Embryonic facial prominence (tissue), 1 donor: ENCODE measurements around the gene GRIK4.
"Not testable (repeated sequence)": the region's sequence is repeated elsewhere in the genome, so short reads cannot be mapped to it uniquely, and the experiment has no call there.

Experiments used
- DNase-seq: peaks from one replicate; pipeline ENCODE4 v3.0.0-alpha.2; 2016; ENCODE audit errors: extremely low spot score

Gene GRIK4

GRCh38 chr11:120608061-120608460, 96.5 kb downstream of the GRIK4 start:
- no peak for DNase-seq

DNA sequence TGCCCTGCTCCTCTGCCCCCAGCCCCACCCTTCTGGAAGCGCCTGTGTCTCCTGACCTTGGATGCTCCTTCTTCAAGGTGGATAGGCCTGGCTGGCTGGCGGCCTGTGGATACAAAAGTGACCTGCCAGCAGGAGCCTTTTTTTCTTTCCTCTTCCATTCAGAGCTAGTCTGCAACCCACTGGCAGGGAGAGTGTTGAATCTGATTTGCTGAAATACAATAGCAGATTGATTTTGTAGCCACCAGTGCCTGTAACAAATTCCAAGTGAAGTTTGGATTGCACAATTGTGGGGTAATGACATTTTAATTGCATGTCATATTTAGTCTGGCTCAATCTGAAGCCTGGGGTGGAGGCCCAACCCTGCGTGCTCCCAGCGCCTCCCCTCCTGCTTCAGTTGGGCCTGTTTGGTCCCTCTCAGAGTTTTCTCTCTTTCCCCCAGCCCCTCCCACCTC, 97.2 kb downstream of the GRIK4 start:
- no peak for DNase-seq

GRCh38 chr11:120610111-120610510, 98.6 kb downstream of the GRIK4 start:
- DNase-seq: no peak

GRCh38 chr11:120611581-120611980, 100.0 kb downstream of the GRIK4 start:
- DNase-seq: no peak

- no peak for DNase-seq
These were observed 101.1 kb downstream of the GRIK4 start for GRCh38 chr11:120612513-120613263.

GRCh38 chr11:120613264-120614226, 102.0 kb downstream of the GRIK4 start:
- no peak for DNase-seq

DNA sequence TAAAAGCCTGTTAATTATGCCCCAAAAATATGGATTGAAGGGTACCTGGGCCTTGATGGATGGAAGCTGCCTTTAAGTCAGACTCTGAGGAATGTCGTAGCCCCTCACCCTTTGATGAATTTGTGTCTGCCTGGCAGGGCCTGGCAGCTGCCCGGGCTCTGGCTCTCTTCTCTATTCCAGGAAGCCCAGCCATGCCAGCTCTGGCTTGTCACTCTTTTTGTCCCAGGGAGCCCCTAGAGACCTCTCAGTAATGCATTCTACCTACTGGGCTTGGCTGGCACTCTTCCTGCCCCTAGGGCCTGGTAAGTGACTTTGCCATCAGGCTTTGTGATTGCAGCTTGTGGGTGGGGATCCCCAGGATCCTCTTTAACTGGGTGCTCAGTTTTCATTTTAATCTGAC, 103.8 kb downstream of the GRIK4 start:
- DNase-seq: no peak

- DNase-seq: no peak
These were observed 106.9 kb downstream of the GRIK4 start for GRCh38 chr11:120618399-120618798.

DNA sequence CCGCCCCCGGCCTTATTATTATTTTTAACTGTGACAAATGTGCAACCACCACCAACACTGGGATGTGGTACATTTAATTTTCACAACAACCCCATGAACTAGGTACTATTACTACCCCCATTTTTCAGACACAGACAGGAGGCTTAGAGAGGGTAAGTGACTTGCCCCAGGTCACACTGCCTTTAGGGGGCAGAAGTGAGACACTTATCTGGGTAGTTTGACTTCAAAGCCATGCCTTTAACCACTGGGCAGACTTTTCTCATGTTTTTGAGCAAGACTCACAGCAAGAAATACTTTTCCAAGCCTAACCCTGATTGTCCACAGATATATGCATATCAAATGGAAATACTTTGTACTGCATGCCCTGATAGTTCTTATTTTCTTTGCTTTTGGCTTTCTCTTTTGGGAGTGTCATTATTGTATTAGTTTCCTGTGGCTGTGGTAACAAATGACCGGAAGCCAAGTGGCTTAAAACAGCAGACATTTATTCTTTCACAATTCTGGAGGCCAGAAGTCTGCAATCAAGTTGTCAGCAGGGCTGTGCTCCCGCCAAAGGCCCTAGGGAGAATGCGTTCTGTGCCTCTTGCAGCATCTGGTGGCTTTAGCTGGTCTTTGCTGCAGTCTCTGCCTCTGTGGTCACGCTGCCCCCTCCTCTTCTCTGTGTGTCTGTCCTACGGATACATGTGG, 110.8 kb downstream of the GRIK4 start:
- DNase-seq: no peak

DNA sequence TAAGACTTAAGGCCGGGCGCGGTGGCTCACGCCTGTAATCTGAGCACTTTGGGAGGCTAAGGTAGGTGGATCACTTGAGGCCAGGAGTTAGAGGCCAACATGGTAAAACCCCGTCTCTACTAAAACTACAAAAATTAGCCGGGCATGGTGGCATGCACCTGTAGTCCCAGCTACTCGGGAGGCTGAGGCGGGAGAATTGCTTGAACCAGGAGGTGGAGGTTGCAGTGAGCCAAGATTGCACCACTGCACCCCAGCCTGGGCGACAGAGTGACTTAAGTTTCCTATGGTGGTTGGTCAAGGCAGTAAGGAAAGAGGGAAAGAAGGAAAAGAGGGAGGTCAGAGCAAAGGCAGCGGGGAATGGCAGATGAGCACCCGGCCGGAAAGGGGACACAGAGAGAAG, 113.4 kb downstream of the GRIK4 start:
- not testable (repeated sequence) for DNase-seq

DNA sequence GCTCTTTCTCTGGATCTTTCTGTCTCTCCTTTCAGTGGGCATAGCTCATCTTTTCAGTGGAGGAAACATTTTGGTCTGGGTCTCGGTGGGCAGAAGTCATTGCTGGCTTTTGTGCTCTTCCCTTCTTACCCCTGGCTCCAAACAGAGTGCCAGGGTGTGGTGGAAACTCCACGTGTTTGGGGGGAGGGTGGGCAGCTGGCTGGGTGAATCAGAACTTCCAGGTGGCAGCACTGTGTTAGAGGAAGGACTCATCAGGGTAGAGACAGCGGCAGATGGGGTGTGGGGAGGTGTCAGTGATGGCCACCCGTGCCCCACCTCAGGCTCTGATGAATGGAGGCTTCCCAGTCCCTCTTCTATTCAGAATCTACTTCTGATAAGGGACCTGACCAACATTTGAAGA, 114.0 kb downstream of the GRIK4 start:
- DNase-seq: no peak

GRCh38 chr11:120626791-120627190, 115.2 kb downstream of the GRIK4 start:
- no peak for DNase-seq

GRCh38 chr11:120627327-120628163, 116.0 kb downstream of the GRIK4 start:
- no peak for DNase-seq

DNA sequence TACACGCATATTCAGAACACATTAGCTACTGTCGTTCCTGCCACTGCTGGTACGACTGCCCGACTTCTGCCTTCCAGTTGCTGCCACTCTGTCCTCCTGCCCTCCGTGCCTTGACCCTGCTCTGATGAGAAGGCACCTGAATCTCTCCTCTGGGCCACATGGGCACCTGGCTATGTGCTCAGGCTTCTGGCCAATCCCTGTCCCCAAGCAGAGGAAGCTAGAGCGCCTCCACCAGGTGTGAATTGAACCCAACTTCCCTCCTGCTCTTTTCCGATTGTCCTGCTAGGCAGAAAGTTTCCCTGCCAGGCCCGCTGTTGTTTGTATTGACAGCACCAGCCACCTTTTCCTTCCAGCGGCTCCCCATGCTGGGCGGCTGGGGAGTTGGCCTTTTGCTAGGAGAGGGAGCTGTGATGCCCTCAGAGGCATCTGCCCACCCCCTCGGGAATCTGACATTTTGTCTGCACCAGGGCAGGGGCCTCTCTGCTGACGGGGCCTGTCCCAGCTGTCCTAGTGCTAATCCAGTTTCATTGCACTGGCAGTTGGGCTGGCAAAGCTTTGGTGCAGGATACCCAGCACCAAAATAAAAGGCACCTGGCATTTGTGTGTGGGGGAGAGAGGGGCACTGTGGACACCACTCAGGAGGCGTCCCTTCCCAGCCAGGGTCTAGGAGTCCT, 118.0 kb downstream of the GRIK4 start:
- no peak for DNase-seq

DNA sequence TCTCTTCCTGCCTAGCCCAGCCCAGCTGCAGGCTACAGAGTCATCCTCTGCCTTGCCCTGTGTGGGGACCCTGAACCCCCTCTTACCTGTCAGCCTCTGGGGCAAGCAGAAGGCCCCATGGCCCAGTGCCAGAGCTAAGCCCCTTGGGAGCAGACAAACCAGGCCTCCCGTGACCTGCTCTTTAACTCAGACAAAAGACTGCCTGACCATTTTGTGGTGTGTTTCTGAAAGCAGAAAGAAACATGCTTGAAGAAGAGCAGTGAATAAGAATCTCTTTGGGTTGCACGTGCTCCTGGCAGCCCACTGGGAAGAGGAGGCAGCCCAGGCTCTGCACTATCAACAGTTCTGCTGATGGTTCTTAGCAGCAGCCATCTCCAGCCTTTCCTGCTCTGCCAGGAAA, 118.6 kb downstream of the GRIK4 start:
- DNase-seq: no peak

DNA sequence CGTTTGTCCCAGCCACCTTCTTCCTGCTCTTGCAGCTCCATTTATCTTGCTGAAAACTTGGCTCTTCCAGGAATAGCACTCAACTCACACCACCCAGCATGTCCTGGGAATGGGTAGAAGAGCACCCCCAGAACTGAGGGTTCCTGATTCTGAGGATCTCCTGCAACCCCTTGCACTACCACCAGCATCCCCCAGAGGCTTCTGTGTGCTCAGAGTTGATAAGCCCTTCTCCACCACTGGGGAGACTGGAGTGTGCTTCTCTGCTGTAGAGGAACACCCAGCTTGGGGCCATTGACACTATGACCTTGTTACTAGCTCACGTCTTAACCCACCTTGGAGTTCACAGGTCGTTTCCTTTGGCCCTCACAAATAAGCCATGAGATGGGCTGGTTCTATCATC, 121.0 kb downstream of the GRIK4 start:
- no peak for DNase-seq

DNA sequence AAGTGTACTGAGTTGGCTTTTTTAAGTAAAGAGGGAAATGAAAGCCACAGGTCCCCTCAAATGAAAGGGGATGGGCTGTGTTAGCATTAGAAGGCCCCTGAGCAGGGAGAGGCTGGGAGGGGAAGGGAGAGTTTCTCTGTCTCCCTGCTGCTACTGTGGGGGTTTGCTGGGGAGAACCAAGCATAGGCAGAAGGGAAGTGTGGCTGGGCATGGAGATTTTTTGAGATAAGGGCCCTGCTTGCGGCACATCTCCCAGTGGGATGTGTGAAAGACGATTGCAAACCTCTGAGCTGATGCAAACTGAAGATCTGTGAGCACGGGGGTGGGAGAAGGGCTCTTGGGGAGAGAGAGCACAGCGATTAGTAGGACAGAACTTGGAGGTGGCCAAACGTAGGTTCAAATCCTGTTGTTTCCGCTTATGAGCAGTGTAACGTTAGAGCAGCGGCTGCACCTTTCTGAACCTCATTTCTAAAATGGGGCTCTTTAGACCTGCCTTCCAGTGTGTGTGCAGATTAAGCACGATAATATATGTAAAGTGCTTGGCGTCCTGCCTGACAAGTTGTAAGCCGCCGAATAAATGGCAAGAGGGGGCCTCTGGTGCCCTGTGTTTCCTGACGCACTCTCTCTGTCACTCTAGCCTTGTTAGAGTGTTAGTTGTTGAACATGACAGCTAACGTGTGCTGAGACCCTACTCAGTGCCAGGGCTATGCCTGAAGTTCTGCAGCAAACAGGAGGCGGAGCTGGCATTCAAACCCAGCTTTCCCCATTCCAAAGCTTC, 122.3 kb downstream of the GRIK4 start:
- DNase-seq: no peak

DNA sequence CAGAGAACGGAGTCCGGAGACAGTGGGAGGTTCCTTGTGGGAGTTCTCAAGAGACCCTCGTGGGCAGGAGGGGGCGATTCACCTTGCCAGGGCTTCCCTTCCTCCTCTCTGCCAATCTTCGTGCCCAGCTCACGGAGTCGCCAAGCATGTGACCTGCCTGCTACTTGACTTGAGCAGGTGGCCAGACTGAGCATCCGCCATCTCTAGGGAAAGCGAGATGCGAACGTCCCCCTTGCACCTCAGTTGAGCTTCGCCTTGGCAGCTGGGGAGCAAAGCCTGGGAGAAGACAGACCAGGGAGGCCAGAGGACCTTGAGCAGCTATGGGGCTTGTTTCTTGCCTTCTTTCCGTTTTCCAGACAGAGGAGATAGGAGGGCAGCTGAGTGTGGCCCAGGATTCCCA, 123.2 kb downstream of the GRIK4 start:
- no peak for DNase-seq

DNA sequence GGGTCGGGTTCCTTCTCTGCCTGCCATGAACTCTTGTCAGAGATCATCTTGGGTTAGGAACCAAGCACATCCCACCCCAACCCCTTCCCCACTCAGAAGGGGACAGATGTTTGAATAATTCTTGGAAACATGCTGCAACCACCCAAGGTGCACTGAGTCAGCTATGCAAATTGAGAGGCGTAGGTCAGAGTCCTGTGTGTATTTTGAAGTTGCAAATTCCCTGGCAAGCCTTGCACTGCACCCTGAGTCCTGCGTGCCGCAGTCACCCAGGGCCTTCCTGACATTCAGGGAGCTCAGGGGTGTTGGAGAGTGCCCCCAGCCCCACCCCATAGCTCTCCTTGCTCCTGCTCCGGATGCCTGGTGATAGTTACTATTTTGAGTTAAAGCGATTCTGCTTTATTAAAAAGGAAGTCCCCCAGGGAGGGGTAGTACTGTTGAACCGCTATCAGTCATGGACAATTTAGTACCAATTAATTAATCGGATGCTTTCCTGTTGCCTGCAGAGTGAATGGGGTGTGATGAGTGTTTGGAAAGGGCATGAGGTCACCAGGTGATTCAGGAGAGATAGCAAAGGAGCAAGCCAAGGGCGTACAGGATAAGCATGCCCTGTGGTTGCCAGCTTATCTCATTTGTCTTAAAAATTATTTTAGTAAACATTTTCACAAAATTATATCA, 123.7 kb downstream of the GRIK4 start:
- DNase-seq: no peak
